HEK293 (cell line): ENCODE data around the gene RBP2.

Experiments
- CTCF ChIA-PET: fragments of 350-600 bp; formaldehyde crosslinking; extraction: SDS; loops from one replicate; lab custom pipeline; 2021; ENCODE audit warnings: antibody characterized with exemption; lab: Yijun Ruan, JAX
- POLR2A ChIA-PET: fragments of 300-600 bp; formaldehyde crosslinking; extraction: SDS; loops from one replicate; lab custom pipeline; 2020; ENCODE audit warnings: antibody characterized with exemption, inconsistent platforms; lab: Yijun Ruan, JAX
- H3K27ac ChIP-seq: fragments of 200-500 bp; sonication (Bioruptor generic); 2 replicates; pipeline ENCODE4 v1.5.1; 2014; ENCODE audit warnings: low read depth, low read length, control low read depth, inconsistent platforms; ENCODE audit errors: extremely low read depth
- H3K36me3 ChIP-seq, 2 experiments: fragments of 200-500 bp in 1 of 2; sonication (Bioruptor generic) in 1 of 2; 1 replicate in 1 of 2; 2 replicates in 1 of 2; pipeline ENCODE4 v1.5.1; 2014 to 2017; ENCODE audit warnings: inconsistent platforms in 2 of 2, low read length in 2 of 2; ENCODE audit not compliant: control insufficient read depth in 2 of 2, insufficient read depth in 1 of 2
- H3K4me1 ChIP-seq: fragments of 200-500 bp; sonication (Bioruptor generic); 2 replicates; pipeline ENCODE4 v1.5.1; 2014; ENCODE audit warnings: mild to moderate bottlenecking, low read length, inconsistent platforms; ENCODE audit not compliant: control insufficient read depth, insufficient read depth
- H3K4me3 ChIP-seq: 2 replicates; pipeline ENCODE4 v1.5.1; 2011; ENCODE audit warnings: low read depth, mild to moderate bottlenecking, control low read depth, low read length, moderate library complexity
- H3K9me3 ChIP-seq: fragments of 200-500 bp; sonication (Bioruptor generic); 2 replicates; pipeline ENCODE4 v1.5.1; 2014; ENCODE audit warnings: low read depth, low read length, inconsistent platforms; ENCODE audit not compliant: control insufficient read depth, insufficient read depth
- GFI1B ChIP-seq: fragments of 450-650 bp; formaldehyde crosslinking; IDR thresholded peaks from 2 replicates; pipeline ENCODE4 v1.5.1; 2016; ENCODE audit warnings: missing biosample characterization, missing genetic modification characterization
- KLF10 ChIP-seq: fragments of 450-650 bp; IDR thresholded peaks from 2 replicates; pipeline ENCODE4 v1.5.1; 2018; ENCODE audit warnings: missing biosample characterization, mild to moderate bottlenecking, missing genetic modification characterization
- PRDM1 ChIP-seq: fragments of 450-650 bp; formaldehyde crosslinking; IDR thresholded peaks from 2 replicates; pipeline ENCODE4; 2016; ENCODE audit warnings: missing biosample characterization, missing genetic modification characterization
- ZFP41 ChIP-seq: fragments of 450-650 bp; formaldehyde crosslinking; IDR thresholded peaks from 2 replicates; pipeline ENCODE4 v1.5.1; 2016; ENCODE audit warnings: missing biosample characterization, missing genetic modification characterization, borderline replicate concordance
- ZNF274 ChIP-seq, 2 experiments: fragments of 200-500 bp in 1 of 2; fragments of 450-650 bp in 1 of 2; sonication (Bioruptor generic) in 1 of 2; formaldehyde crosslinking in 1 of 2; IDR thresholded peaks; 2 replicates each; pipeline versions ENCODE4 v1.5.1 to v1.6.1; 2014 to 2016; ENCODE audit warnings: borderline replicate concordance in 1 of 2, inconsistent platforms in 1 of 2, low read length in 1 of 2, missing biosample characterization in 1 of 2, missing genetic modification characterization in 1 of 2
- ZNF292 ChIP-seq: fragments of 450-650 bp; formaldehyde crosslinking; IDR thresholded peaks from 2 replicates; pipeline ENCODE4 v1.5.1; 2016; ENCODE audit warnings: low read depth, missing biosample characterization, missing genetic modification characterization, borderline replicate concordance
- ZNF510 ChIP-seq: fragments of 450-650 bp; formaldehyde crosslinking; IDR thresholded peaks from 2 replicates; pipeline ENCODE4 v1.5.1; 2018; ENCODE audit warnings: mild to moderate bottlenecking, missing genetic modification characterization, missing biosample characterization; ENCODE audit not compliant: insufficient replicate concordance
- ZNF560 ChIP-seq: fragments of 450-650 bp; formaldehyde crosslinking; IDR thresholded peaks from 2 replicates; pipeline ENCODE4 v1.5.1; 2017; ENCODE audit warnings: missing biosample characterization, missing genetic modification characterization, borderline replicate concordance
- ZNF571 ChIP-seq: fragments of 450-650 bp; formaldehyde crosslinking; IDR thresholded peaks from 2 replicates; pipeline ENCODE4 v1.5.0; 2017; ENCODE audit warnings: missing biosample characterization, missing genetic modification characterization
- ZNF585B ChIP-seq: fragments of 450-650 bp; formaldehyde crosslinking; IDR thresholded peaks from 2 replicates; pipeline ENCODE4 v1.5.1; 2016; ENCODE audit warnings: missing biosample characterization, missing genetic modification characterization
- ZNF707 ChIP-seq: fragments of 450-650 bp; formaldehyde crosslinking; IDR thresholded peaks from 2 replicates; pipeline ENCODE4 v1.5.1; 2016; ENCODE audit warnings: missing biosample characterization, missing genetic modification characterization
- ZNF76 ChIP-seq: fragments of 450-650 bp; formaldehyde crosslinking; IDR thresholded peaks from 2 replicates; pipeline ENCODE4; 2016; ENCODE audit warnings: low read depth, missing biosample characterization, missing genetic modification characterization, borderline replicate concordance
- TF ChIP-seq, protein P1 (sequence below): fragments of 450-650 bp; formaldehyde crosslinking; IDR thresholded peaks from 2 replicates; pipeline ENCODE4 v1.5.1; 2016; ENCODE audit warnings: missing biosample characterization, missing genetic modification characterization
- TF ChIP-seq, protein P2 (sequence below): sonication (generic); formaldehyde crosslinking; IDR thresholded peaks from 2 replicates; pipeline ENCODE4 v1.8.1; 2022; ENCODE audit warnings: mild to moderate bottlenecking, moderate library complexity, missing genetic modification reagents
- TF ChIP-seq, protein P3 (sequence below): fragments of 450-650 bp; formaldehyde crosslinking; IDR thresholded peaks from 2 replicates; pipeline ENCODE4 v1.5.1; 2016; ENCODE audit warnings: missing biosample characterization, missing genetic modification characterization
- TF ChIP-seq, protein P4 (sequence below): fragments of 450-650 bp; formaldehyde crosslinking; IDR thresholded peaks from 2 replicates; pipeline ENCODE4 v1.5.1; 2016; ENCODE audit warnings: missing biosample characterization, missing genetic modification characterization
- TF ChIP-seq, protein P5 (sequence below): IDR thresholded peaks from 2 replicates; pipeline ENCODE4 v1.6.1; 2011; ENCODE audit warnings: mild to moderate bottlenecking, low read depth, low read length, borderline replicate concordance

The RBP2 gene

DNA sequence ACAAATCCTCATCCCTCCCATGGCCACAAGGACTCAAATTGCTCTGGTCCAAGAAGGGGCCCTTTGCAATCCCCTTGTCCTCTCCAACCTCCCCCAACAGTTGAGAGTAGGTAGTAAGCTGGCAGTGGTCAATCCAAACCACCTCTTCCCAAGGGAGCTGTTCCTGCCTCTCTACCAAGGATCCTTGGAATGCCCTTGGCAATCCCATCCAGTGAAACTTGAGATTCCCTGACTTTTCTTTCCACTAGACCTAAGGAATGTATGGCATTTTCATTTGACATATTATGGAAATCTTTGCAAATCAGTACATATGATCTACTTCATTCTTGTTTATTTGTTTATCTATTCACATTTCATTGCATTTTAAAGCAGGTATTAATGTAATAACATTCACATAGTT is 4.8 kb upstream of the RBP2 start:
- TF ChIP-seq PRDM1 (tag by site-specific recombination) (no peak), ZNF571 (tag by site-specific recombination) (no peak), ZNF274 (IDR thresholded peaks at IDR 0.05; ENCODE audit: low read length) (no peak), ZNF274 (tag by site-specific recombination; IDR thresholded peaks at IDR 0.05; ENCODE audit: borderline replicate concordance) (no peak), ZNF510 (tag by site-specific recombination) (no peak), ZNF292 (tag by site-specific recombination) (no peak), ZFP41 (tag by site-specific recombination) (no peak), GFI1B (tag by site-specific recombination) (no peak), KLF10 (tag by site-specific recombination) (no peak), ZNF707 (tag by site-specific recombination) (no peak), ZNF76 (tag by site-specific recombination) (no peak), ZNF585B (no peak), ZNF560 (tag by site-specific recombination) (no peak)
- TF ChIP-seq, protein P1, sequence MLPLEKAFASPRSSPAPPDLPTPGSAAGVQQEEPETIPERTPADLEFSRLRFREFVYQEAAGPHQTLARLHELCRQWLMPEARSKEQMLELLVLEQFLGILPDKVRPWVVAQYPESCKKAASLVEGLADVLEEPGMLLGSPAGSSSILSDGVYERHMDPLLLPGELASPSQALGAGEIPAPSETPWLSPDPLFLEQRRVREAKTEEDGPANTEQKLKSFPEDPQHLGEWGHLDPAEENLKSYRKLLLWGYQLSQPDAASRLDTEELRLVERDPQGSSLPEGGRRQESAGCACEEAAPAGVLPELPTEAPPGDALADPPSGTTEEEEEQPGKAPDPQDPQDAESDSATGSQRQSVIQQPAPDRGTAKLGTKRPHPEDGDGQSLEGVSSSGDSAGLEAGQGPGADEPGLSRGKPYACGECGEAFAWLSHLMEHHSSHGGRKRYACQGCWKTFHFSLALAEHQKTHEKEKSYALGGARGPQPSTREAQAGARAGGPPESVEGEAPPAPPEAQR (tag by site-specific recombination): no peak
- TF ChIP-seq, protein P2, sequence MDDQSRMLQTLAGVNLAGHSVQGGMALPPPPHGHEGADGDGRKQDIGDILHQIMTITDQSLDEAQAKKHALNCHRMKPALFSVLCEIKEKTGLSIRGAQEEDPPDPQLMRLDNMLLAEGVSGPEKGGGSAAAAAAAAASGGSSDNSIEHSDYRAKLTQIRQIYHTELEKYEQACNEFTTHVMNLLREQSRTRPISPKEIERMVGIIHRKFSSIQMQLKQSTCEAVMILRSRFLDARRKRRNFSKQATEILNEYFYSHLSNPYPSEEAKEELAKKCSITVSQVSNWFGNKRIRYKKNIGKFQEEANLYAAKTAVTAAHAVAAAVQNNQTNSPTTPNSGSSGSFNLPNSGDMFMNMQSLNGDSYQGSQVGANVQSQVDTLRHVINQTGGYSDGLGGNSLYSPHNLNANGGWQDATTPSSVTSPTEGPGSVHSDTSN (CRISPR knock-in tag): no peak
- TF ChIP-seq, protein P3, sequence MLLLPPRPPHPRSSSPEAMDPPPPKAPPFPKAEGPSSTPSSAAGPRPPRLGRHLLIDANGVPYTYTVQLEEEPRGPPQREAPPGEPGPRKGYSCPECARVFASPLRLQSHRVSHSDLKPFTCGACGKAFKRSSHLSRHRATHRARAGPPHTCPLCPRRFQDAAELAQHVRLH (tag by site-specific recombination): no peak
- TF ChIP-seq, protein P4, sequence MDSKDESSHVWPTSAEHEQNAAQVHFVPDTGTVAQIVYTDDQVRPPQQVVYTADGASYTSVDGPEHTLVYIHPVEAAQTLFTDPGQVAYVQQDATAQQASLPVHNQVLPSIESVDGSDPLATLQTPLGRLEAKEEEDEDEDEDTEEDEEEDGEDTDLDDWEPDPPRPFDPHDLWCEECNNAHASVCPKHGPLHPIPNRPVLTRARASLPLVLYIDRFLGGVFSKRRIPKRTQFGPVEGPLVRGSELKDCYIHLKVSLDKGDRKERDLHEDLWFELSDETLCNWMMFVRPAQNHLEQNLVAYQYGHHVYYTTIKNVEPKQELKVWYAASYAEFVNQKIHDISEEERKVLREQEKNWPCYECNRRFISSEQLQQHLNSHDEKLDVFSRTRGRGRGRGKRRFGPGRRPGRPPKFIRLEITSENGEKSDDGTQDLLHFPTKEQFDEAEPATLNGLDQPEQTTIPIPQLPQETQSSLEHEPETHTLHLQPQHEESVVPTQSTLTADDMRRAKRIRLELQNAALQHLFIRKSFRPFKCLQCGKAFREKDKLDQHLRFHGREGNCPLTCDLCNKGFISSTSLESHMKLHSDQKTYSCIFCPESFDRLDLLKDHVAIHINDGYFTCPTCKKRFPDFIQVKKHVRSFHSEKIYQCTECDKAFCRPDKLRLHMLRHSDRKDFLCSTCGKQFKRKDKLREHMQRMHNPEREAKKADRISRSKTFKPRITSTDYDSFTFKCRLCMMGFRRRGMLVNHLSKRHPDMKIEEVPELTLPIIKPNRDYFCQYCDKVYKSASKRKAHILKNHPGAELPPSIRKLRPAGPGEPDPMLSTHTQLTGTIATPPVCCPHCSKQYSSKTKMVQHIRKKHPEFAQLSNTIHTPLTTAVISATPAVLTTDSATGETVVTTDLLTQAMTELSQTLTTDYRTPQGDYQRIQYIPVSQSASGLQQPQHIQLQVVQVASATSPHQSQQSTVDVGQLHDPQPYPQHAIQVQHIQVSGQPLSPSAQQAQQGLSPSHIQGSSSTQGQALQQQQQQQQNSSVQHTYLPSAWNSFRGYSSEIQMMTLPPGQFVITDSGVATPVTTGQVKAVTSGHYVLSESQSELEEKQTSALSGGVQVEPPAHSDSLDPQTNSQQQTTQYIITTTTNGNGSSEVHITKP (tag by site-specific recombination): no peak
- TF ChIP-seq, protein P5, sequence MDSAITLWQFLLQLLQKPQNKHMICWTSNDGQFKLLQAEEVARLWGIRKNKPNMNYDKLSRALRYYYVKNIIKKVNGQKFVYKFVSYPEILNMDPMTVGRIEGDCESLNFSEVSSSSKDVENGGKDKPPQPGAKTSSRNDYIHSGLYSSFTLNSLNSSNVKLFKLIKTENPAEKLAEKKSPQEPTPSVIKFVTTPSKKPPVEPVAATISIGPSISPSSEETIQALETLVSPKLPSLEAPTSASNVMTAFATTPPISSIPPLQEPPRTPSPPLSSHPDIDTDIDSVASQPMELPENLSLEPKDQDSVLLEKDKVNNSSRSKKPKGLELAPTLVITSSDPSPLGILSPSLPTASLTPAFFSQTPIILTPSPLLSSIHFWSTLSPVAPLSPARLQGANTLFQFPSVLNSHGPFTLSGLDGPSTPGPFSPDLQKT: no peak
- TF ChIP-seq, all 188 proteins: peak for 0
- H3K4me1 ChIP-seq: no peaks in the 10 kb centered on the region
- POLR2A ChIA-PET: no interaction called here
- H3K4me3 ChIP-seq: no peak overlapping the region
- no peaks in the 10 kb centered on the region for H3K9me3 ChIP-seq
- CTCF ChIA-PET: interaction anchor here (0.5 kb wide), 1 partner anchor 504 kb away, joined by 3 read pairs; no protein-coding TSS in a partner anchor
- H3K27ac ChIP-seq: no peak overlapping the region
- H3K36me3 ChIP-seq: no peaks in the 10 kb centered on the region
